Fibroblast of skin of back (primary cell): Measurements from ENCODE around the gene MEX3D.
"Not testable (repeated sequence)": the region's sequence is repeated elsewhere in the genome, so short reads cannot be mapped to it uniquely, and the experiment has no call there.

Experiments
- DNase-seq: peaks from one replicate; pipeline ENCODE4 v3.0.0-alpha.2; 2013

The MEX3D gene

DNA sequence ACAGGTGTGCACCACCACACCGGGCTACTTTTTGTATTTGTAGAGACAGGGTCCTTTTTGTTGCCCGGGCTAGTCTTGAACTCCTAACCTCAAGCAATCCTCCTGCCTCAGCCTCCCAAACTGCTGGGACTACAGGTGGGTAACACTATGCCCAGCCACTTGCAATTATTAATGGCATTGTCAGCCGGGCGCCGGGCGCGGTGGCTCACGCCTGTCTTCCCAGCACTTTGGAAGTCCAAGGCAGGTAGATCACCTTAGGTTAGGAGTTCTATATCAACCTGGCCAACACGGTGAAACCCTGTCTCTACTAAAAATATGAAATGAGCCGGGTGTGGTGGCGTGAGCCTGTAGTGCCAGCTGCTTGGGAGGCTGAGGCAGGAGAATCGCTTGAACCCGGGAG, 2.7 kb upstream of the MEX3D start:
- no peak for DNase-seq

DNA sequence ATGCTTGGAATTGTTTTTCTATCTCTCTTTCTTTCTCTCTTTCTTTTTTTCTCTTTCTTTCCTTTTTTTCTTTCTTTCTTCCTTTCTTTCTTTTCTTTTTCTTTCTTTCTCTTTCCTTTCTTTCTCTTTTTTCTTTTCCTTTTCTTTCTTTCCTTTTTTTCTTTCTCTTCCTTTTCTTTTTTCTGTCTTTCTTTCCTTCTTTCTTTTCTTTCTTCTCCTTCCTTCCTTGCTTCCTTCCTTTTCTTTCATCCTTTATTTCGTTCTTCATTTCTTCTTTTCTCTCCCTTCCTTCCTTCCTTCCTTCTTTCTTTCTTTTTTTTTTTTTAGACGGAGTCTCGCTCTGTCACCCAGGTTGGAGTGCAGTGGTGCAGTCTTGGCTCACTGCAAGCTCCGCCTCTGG, 1.9 kb upstream of the MEX3D start:
- DNase-seq: no peak

- no peak for DNase-seq
Observed at GRCh38 chr19:1567848-1568227, 287 bp downstream of the MEX3D start.

DNA sequence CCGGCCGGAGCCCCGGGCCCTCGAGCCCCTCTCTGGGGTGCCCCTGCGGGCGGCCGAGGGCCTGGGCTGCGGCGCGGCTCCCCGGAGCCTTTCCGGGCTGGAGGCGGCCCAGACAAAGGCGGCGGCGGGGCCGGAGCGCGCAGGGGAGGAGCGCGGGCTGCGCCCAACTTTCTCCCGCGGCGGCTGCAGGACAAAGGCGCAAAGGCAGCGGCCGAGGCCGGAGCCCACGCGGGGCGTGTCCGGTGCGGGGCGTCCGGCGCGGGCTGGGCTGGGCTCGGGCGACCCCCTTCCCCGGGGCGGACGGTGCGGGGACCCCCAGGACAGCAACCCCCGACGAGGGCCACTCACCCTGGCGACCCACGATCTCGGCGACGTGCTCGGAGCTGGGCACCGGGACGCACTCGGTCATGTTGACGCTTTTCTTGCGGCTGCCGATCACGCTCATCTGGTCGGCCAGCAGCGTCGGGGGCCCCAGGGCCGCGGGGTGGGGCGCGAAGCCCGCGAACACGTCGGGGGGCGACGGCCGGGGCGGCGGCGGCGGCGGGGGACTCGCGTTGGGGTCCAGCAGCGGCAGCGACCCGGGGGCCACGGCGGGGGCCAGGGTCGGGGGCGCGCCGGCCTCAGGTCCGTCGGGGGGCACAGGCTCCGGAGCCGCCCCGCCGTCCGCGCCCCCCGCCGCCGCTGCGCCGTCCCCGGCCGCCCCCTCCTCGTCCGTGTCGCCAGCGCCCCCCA, 843 bp downstream of the MEX3D start:
- DNase-seq: peak; percentile 38

DNA sequence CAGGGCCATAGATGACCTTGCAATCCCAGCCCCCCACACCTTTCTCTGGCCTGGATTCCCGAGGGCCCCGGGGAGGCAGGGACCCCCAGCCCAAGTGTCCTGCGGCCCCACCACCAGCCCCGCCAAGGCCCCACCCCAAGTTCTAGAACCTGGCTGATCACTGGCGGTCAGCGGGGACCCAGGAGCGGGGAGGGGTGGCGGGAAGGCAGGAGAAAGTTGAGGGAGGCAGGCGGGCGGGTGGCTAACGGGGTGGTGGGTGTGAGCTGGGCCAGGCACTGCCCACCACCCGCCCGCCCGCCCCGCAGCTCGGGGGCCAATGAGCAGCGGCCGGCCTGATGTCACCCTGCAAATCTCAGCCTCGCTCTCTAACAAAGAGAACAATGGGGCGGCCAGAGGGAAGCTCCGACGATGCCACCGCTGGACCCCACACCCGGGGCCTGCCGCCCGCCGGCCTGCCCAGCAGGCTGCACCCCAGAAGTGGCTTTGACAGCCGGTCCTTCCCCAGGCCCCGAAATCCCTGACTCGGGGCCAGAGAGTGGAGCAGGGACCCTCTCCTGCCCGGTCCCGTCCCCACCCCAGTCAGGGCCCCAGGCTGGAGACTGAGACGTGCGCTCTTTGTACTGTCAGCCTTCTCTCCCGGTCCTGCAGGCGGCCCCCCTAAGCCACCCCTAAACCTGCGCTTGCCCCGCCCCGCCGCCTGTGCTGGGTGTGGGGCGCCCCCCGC, 1.6 kb downstream of the MEX3D start:
- peak; percentile 87 for DNase-seq

DNA sequence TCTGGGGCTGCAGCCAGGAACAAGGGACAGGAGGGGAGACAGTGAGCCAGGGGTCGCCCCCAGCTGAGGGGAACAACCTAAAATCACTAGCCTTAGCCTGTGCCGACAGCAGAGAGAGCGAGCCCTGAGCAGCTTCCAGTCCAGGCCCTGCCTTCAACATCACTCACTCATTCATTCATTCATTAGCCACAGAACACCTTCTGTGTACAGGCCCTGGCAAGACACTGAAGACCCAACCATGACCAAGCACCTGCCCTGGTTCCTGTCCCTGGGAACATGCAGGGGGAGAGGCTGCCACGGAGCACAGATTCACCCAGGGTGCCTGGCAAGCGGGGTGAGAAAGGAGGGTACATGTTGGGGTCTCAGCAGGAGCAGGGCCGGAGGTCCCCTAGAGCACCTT, 4.9 kb downstream of the MEX3D start:
- DNase-seq: no peak

- DNase-seq: no peak
Observed at GRCh38 chr19:1561236-1561842, 6.8 kb downstream of the MEX3D start.

DNA sequence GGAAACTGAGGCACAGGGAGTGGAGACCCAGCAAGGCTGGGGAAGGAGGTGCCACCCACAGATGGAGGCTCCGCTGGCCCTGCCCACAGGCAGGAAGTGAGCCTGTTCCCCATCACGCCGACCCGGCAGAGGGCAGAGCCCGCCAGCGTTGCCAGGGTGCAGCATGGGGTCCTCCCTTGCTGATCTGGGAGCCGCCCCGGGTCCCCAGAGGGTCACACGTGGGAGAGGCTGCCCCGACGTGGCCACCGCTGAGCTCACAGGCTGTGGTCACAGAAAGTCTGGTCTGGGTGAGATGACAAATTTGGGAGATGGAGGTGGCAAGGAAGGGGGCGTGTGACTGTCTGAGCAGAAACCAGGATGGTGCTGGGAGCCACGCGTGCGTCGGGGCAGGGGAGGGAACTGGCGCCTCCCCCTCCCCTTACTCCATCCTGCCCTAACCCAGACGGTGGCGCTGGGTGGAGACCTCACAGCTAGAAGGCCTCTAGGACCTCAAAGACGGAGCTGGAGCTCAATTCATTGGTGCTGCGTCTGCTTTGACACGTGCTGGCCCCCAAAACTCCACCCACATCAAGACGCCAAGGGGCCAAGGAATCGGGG, 7.7 kb downstream of the MEX3D start:
- DNase-seq: no peak

- DNase-seq: no peak
Observed at GRCh38 chr19:1558552-1558951, 9.6 kb downstream of the MEX3D start.

DNA sequence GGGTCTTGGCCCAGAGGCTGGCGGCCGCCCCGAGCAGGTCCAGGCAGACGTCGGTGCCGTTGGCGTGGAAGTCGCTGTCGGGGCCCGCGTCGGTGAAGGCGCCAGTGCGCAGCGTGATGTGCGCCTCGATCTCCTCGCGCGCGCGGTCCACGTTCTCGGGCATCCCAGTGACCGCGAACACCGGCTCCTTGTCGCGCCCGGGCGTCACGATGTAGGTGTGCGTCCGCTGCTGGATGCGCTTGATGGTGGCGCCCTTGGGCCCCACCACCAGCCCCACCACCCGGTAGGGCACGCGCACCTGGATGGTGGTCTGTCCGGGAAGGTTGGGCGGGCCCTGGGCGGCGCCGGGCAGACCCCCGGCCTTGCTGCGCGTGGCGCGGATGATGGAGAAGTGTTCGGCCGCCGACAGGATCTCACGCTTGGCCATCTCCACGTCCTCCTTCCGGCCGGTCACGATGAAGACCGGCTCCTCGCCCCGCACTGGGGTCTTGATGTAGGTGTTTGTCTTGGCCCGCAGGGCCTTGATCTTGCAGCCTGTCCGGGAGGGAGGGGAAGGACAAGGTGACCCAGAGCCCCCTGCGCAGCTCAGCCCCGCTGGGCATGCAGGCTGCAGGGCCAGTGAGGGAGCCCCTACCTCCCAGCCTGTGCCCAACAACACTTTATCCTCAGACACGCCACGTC, 11.6 kb downstream of the MEX3D start:
- no peak for DNase-seq

DNA sequence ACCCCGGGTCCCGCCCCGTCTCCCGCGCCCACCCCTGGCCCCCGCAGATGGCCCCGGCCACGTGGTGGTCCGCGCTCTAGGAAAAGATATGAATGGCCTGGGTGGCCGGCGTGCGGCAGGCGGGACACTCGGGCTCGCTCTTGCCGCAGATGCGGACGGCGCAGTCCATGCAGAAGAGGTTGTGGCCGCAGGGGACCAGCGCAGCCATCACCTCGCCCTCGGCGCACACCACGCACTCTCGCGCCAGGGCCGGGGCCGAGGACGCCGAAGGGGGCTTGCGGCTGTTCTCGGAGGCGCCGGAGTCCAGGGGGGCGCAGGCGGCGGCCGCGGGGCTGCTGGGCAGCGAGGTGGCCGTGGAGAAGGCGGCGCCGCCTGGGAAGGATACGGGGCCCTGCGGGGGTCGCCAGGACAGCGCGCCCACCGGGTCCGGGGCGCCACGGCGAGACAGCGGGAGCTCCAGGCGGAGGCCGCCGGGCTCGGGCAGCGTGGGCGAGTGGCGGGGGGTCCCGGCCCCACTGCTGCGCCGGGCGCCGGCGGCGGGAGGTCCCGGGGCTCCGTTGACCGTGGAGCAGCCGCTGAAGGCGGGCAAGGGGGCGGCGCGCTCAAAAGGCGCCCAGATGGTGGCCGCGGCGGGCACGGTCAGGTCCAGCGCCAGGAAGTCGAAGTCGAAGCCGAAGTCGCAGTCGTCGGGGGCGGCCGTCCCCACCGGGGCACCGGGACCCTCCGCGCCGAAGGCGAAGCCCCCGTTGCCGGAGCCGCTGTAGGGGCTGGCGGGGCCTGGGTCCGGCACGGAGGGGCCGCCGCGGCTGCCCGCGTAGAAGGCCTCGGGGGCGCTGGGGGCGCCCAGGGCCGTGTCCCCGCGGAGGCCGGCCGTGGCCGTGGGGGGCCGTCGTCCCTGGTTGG, 12.4 kb downstream of the MEX3D start:
- no peak for DNase-seq

GRCh38 chr19:1554968-1555367, 13.2 kb downstream of the MEX3D start:
- no peak for DNase-seq

GRCh38 chr19:1553415-1553814, 14.7 kb downstream of the MEX3D start:
- DNase-seq: no peak

DNA sequence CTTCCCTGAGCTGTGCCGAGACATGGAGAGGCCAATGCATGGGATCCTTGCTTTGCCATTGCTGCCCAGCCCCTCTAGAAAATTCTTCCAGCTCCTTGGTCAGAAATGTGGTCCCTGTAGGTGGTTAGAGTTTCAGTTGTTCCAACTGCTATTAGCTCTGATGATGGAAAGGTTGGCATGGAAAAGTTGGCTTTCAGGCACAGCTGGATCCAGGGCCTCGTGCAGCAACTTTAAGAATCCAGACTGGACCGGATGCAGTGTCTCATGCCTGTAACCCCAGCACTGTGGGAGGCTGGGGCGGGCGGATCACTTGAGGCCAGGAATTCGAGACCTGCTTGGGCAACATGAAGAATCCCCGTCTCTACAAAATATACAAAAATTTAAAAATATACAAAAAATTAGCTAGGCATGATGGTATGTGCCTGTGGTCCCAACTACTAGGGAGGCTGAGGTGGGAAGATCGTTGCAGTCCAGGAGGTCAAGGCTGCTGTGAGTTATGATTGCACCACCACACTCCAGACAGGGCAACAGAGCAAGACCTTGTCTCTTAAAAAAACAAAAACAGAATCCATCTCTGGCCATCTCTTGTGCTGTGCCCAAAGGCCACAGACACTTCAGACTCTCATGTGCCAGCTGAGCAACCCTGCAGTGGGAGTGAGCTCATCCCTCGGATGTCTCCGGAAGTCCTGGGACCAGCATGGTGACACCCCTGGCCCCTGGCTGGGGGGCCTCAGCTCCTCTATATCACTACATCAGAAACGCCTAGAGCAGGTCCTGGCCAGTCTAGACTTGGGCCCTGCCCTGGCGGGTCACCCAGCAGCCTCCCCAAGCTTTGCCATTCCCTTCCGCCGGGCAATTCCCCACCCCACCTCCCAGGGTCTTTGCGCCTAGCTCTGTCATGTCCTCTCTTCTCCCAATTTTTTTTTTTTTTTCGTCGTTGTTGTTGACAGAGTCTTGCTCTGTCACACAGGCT, 16.8 kb downstream of the MEX3D start:
- DNase-seq: no peak

DNA sequence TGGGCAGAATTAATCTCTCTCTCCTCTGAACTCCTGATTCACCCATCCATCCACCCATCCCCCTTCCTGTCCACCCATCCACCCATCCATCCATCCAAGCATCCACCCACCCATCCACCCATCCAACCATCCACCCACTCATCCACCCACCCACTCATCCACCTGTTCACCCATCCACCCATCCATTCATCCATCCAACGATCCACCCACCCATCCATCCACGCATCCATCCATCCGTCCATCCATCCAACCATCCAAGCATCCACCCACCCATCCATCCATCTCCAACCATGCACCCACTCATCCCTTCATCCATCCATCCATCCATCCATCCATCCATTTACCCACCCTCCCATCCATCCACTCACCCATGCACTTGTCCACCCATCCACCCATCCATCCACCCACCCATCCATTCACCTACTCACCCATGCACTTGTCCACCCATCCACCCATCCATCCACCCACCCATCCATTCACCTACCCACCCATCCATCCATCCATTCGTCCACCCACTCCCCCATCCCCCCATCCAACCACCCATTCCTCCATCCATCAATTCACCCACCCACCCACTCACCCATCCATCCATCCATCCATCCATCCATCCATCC, 18.7 kb downstream of the MEX3D start:
- no peak for DNase-seq

GRCh38 chr19:1540365-1540925, 27.7 kb downstream of the MEX3D start:
- DNase-seq: no peak

GRCh38 chr19:1539749-1540148, 28.4 kb downstream of the MEX3D start:
- DNase-seq: not testable (repeated sequence)

GRCh38 chr19:1538978-1539377, 29.1 kb downstream of the MEX3D start:
- DNase-seq: no peak

DNA sequence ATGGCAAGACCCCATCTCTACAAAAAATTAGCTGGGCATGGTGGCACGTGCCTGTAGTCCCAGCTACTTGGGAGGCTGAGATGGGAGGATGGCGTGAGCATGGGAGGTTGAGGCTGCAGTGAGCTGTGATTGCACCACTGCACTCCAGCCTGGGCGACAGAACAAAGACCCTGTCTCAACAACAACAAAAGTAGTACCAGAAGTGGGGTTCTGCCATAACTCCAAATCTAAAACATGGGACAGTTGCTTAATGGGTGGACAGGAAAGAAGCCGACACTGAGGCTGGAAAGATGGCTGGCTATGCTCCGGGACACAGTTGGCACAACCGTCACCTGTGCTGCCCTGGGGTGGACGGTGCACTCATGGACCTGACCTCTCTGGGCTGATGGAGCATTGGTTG, 32.4 kb downstream of the MEX3D start:
- not testable (repeated sequence) for DNase-seq

- DNase-seq: no peak
Observed at GRCh38 chr19:1534972-1535371, 33.2 kb downstream of the MEX3D start.
